Measurements from ENCODE around the gene RBL2. TPM values are rescaled to one million over a fixed set of nuclear protein-coding genes. Genes with fewer than 3 reads are reported as not detected.
"Not testable (repeated sequence)": the region's sequence is repeated elsewhere in the genome, so short reads cannot be mapped to it uniquely, and the experiment has no call there.

RBL2 gene
- total RNA-seq, 2 experiments from 2014 or later: 48.3 to 49.2 TPM

GRCh38 chr16:53530046-53530445, 95.8 kb downstream of the RBL2 start:
- peaks cover 15% of the 10 kb centered on the region for H3K27me3 Mint-ChIP-seq
- H3K36me3 Mint-ChIP-seq: no peaks in the 10 kb centered on the region
- peaks cover 10% of the 10 kb centered on the region for H3K4me1 Mint-ChIP-seq
- H3K4me3 Mint-ChIP-seq: no peak overlapping the region
- H3K9me3 Mint-ChIP-seq: no peaks in the 10 kb centered on the region
- H3K27ac Mint-ChIP-seq: no peak overlapping the region
- no peak for DNase-seq

- H3K27ac Mint-ChIP-seq: no peak overlapping the region
- peaks cover 14% of the 10 kb centered on the region for H3K4me1 Mint-ChIP-seq
- no peak overlapping the region for H3K4me3 Mint-ChIP-seq
- H3K27me3 Mint-ChIP-seq: peaks cover 15% of the 10 kb centered on the region
- no peaks in the 10 kb centered on the region for H3K9me3 Mint-ChIP-seq
- no peak for DNase-seq
- no peaks in the 10 kb centered on the region for H3K36me3 Mint-ChIP-seq
Measured at GRCh38 chr16:53530741-53531140, 96.5 kb downstream of the RBL2 start.

GRCh38 chr16:53534206-53534605, 99.9 kb downstream of the RBL2 start:
- Mint-ChIP-seq H3K4me3 (no peak overlapping the region), H3K4me1 (peaks cover 14% of the 10 kb centered on the region), H3K27me3 (peaks cover 22% of the 10 kb centered on the region), H3K36me3 (no peaks in the 10 kb centered on the region), H3K9me3 (no peaks in the 10 kb centered on the region), H3K27ac (no peak overlapping the region)
- no peak for DNase-seq

- DNase-seq: no peak
- no peak overlapping the region for H3K27ac Mint-ChIP-seq
- H3K27me3 Mint-ChIP-seq: peaks cover 33% of the 10 kb centered on the region
- no peak overlapping the region for H3K4me3 Mint-ChIP-seq
- peaks cover 14% of the 10 kb centered on the region for H3K4me1 Mint-ChIP-seq
- H3K9me3 Mint-ChIP-seq: no peaks in the 10 kb centered on the region
- no peaks in the 10 kb centered on the region for H3K36me3 Mint-ChIP-seq
Measured at GRCh38 chr16:53537626-53538025, 103.4 kb downstream of the RBL2 start.

GRCh38 chr16:53539346-53539745, 105.1 kb downstream of the RBL2 start:
- H3K36me3 Mint-ChIP-seq, H3K4me3 Mint-ChIP-seq, H3K9me3 Mint-ChIP-seq, H3K27ac Mint-ChIP-seq, DNase-seq: not testable (repeated sequence)
- peaks cover 12% of the 10 kb centered on the region for H3K4me1 Mint-ChIP-seq
- peaks cover 49% of the 10 kb centered on the region for H3K27me3 Mint-ChIP-seq

- H3K36me3 Mint-ChIP-seq, DNase-seq, H3K9me3 Mint-ChIP-seq, H3K27ac Mint-ChIP-seq, H3K4me3 Mint-ChIP-seq: not testable (repeated sequence)
- Mint-ChIP-seq H3K27me3 (peaks cover 55% of the 10 kb centered on the region), H3K4me1 (peaks cover 12% of the 10 kb centered on the region)
Measured at GRCh38 chr16:53539759-53540718, 105.8 kb downstream of the RBL2 start.

Other genes starting within 250 kb of the RBL2 start
- gene AKTIP, start 68.7 kb downstream of the RBL2 start, total RNA-seq: 10 to 100 TPM; 26.6 to 27.1 TPM

Measured in activated naive CD8-positive, alpha-beta T cell treated with anti-CD3 and anti-CD28 coated beads for 36 hours (primary cell).